Cardiac fibroblast (primary cell): ENCODE results near the gene ADARB2.

Experiments used
- DNase-seq, 2 donors: peaks; one replicate each; pipeline versions ENCODE4 v3.0.0 to v3.0.0-alpha.2; 2010; ENCODE audit warnings: low read depth in 2 of 2
- H3K4me3 ChIP-seq, 2 donors: replicated peaks in 1 of 2; 1 replicate in 1 of 2; 2 replicates in 1 of 2; pipeline ENCODE4 v1.5.1; 2011; ENCODE audit warnings: low read depth in 2 of 2, low read length in 2 of 2, mild to moderate bottlenecking in 2 of 2, moderate library complexity in 1 of 2
- CTCF ChIP-seq: IDR thresholded peaks from one replicate; pipeline ENCODE4 v1.5.1; 2011; ENCODE audit warnings: low read depth, mild to moderate bottlenecking, low read length, inconsistent platforms

The ADARB2 gene

GRCh38 chr10:1174022-1174421 lies 563.3 kb downstream of the ADARB2 start:
- TF ChIP-seq CTCF: no peak
- no peak for DNase-seq

GRCh38 chr10:1173091-1173490 lies 564.2 kb downstream of the ADARB2 start:
- no peak for DNase-seq
- no peak overlapping the region for H3K4me3 ChIP-seq
- TF ChIP-seq CTCF: no peak

More at GRCh38 chr10:1174022-1174421, 563.3 kb downstream of the ADARB2 start:
- H3K4me3 ChIP-seq: no peak overlapping the region

GRCh38 chr10:1172256-1172984 lies 564.9 kb downstream of the ADARB2 start:
- DNase-seq: no peak
- H3K4me3 ChIP-seq: no peak overlapping the region
- no peak for TF ChIP-seq CTCF

GRCh38 chr10:1171586-1171985 lies 565.7 kb downstream of the ADARB2 start:
- no peak for DNase-seq
- no peak for TF ChIP-seq CTCF
- H3K4me3 ChIP-seq: no peak overlapping the region

GRCh38 chr10:1171182-1171581 lies 566.1 kb downstream of the ADARB2 start:
- no peak overlapping the region for H3K4me3 ChIP-seq
- DNase-seq: no peak
- no peak for TF ChIP-seq CTCF

GRCh38 chr10:1170867-1171180 lies 566.5 kb downstream of the ADARB2 start:
- no peak for DNase-seq
- H3K4me3 ChIP-seq: no peak overlapping the region
- TF ChIP-seq CTCF: no peak
